ENCODE measurements around the gene PTPN11.

The PTPN11 gene

GRCh38 chr12:112525426-112525809 lies 106.7 kb downstream of the PTPN11 start:
- no peak overlapping the region for H3K4me2 ChIP-seq (ENCODE audit: low read length)
- no peaks in the 10 kb centered on the region for H3K79me2 ChIP-seq (ENCODE audit: control insufficient read depth, low read length)
- no peaks in the 10 kb centered on the region for H3K36me3 ChIP-seq (ENCODE audit: control insufficient read depth, low read length)
- H3K4me3 ChIP-seq (ENCODE audit: low read length), result no peak overlapping the region
- no peaks in the 10 kb centered on the region for H3K4me1 ChIP-seq (ENCODE audit: control insufficient read depth, low read length)
- no peak overlapping the region for H3K27ac ChIP-seq (ENCODE audit: low read depth, low read length)
- TF ChIP-seq EZH2phosphoT487 (IDR thresholded peaks at IDR 0.05; ENCODE audit: borderline replicate concordance, low read length), result no peak
- TF ChIP-seq, protein P1, sequence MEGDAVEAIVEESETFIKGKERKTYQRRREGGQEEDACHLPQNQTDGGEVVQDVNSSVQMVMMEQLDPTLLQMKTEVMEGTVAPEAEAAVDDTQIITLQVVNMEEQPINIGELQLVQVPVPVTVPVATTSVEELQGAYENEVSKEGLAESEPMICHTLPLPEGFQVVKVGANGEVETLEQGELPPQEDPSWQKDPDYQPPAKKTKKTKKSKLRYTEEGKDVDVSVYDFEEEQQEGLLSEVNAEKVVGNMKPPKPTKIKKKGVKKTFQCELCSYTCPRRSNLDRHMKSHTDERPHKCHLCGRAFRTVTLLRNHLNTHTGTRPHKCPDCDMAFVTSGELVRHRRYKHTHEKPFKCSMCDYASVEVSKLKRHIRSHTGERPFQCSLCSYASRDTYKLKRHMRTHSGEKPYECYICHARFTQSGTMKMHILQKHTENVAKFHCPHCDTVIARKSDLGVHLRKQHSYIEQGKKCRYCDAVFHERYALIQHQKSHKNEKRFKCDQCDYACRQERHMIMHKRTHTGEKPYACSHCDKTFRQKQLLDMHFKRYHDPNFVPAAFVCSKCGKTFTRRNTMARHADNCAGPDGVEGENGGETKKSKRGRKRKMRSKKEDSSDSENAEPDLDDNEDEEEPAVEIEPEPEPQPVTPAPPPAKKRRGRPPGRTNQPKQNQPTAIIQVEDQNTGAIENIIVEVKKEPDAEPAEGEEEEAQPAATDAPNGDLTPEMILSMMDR (IDR thresholded peaks at IDR 0.05; ENCODE audit: low read depth, low read length, poor library complexity, severe bottlenecking), result no peak
- no peaks in the 10 kb centered on the region for H4K20me1 ChIP-seq (ENCODE audit: control insufficient read depth, insufficient read depth, low read depth, low read length)
- H3K27me3 ChIP-seq (ENCODE audit: control insufficient read depth, low read length), result no peaks in the 10 kb centered on the region
- H3K9me3 ChIP-seq (ENCODE audit: control insufficient read depth, insufficient read depth, low read length), result no peaks in the 10 kb centered on the region
- no peaks in the 10 kb centered on the region for H3K9me2 ChIP-seq (replicated peaks; ENCODE audit: control insufficient read depth, low read length)
- no peaks in the 10 kb centered on the region for H3F3A ChIP-seq (ENCODE audit: control insufficient read depth, insufficient read depth)

DNA sequence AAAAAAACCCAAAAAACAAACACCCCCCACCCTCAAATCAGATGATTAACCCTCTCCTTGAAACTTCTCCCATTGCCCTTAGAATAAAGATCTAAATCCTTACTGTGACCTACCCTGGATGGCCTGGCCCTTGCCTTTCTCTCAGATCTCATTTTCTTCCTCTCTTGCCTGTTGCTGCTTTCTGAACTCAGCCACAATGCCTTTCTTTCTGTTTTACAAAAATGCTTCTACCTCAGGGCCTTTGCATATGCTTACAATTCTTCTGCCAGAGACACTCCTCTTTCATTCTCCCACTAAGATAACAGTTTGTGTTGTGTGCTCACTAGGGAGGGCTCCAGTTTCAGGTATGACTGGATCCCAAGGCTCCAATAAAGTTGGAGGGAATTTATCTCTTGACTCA lies 108.3 kb downstream of the PTPN11 start:
- Histone ChIP-seq H3K27me3 (ENCODE audit: control insufficient read depth, low read length) (no peaks in the 10 kb centered on the region), H3K4me2 (ENCODE audit: low read length) (no peak overlapping the region), H3K27ac (ENCODE audit: low read depth, low read length) (no peak overlapping the region), H3F3A (ENCODE audit: control insufficient read depth, insufficient read depth) (no peaks in the 10 kb centered on the region), H3K4me1 (ENCODE audit: control insufficient read depth, low read length) (no peaks in the 10 kb centered on the region), H3K9me3 (ENCODE audit: control insufficient read depth, insufficient read depth, low read length) (no peaks in the 10 kb centered on the region), H3K79me2 (ENCODE audit: control insufficient read depth, low read length) (no peaks in the 10 kb centered on the region), H3K4me3 (ENCODE audit: low read length) (no peak overlapping the region), H3K36me3 (ENCODE audit: control insufficient read depth, low read length) (no peaks in the 10 kb centered on the region), H3K9me2 (replicated peaks; ENCODE audit: control insufficient read depth, low read length) (no peaks in the 10 kb centered on the region), H4K20me1 (ENCODE audit: control insufficient read depth, insufficient read depth, low read depth, low read length) (no peaks in the 10 kb centered on the region)
- TF ChIP-seq, protein P1 (IDR thresholded peaks at IDR 0.05; ENCODE audit: low read depth, low read length, poor library complexity, severe bottlenecking), result no peak
- no peak for TF ChIP-seq EZH2phosphoT487 (IDR thresholded peaks at IDR 0.05; ENCODE audit: borderline replicate concordance, low read length)

GRCh38 chr12:112527501-112527900 lies 108.8 kb downstream of the PTPN11 start:
- H3K9me3 ChIP-seq (ENCODE audit: control insufficient read depth, insufficient read depth, low read length), result no peaks in the 10 kb centered on the region
- no peaks in the 10 kb centered on the region for H3K9me2 ChIP-seq (replicated peaks; ENCODE audit: control insufficient read depth, low read length)

More at GRCh38 chr12:112527501-112527900, 108.8 kb downstream of the PTPN11 start:
- TF ChIP-seq, protein P1 (IDR thresholded peaks at IDR 0.05; ENCODE audit: low read depth, low read length, poor library complexity, severe bottlenecking), result no peak
- no peak for TF ChIP-seq EZH2phosphoT487 (IDR thresholded peaks at IDR 0.05; ENCODE audit: borderline replicate concordance, low read length)
- Histone ChIP-seq H3K4me2 (ENCODE audit: low read length) (no peak overlapping the region), H3K79me2 (ENCODE audit: control insufficient read depth, low read length) (no peaks in the 10 kb centered on the region), H3K27me3 (ENCODE audit: control insufficient read depth, low read length) (no peaks in the 10 kb centered on the region), H3K27ac (ENCODE audit: low read depth, low read length) (no peak overlapping the region), H3F3A (ENCODE audit: control insufficient read depth, insufficient read depth) (no peaks in the 10 kb centered on the region), H3K4me3 (ENCODE audit: low read length) (no peak overlapping the region), H3K4me1 (ENCODE audit: control insufficient read depth, low read length) (no peaks in the 10 kb centered on the region), H4K20me1 (ENCODE audit: control insufficient read depth, insufficient read depth, low read depth, low read length) (no peaks in the 10 kb centered on the region), H3K36me3 (ENCODE audit: control insufficient read depth, low read length) (no peaks in the 10 kb centered on the region)

Measured in DOHH2 (cell line).